ENCODE measurements around the gene RALGAPA1. TPM values are rescaled to one million over a fixed set of nuclear protein-coding genes. Genes with fewer than 3 reads are reported as not detected.

Gene RALGAPA1
- total RNA-seq, 2 experiments from 2014 or later, result 27.6 to 36.5 TPM

GRCh38 chr14:35821564-35822411 lies 12.7 kb upstream of the RALGAPA1 start:
- Histone ChIP-seq H3K9me3 (ENCODE audit: low read length) (no peaks in the 10 kb centered on the region), H2AFZ (ENCODE audit: low read length) (no peak overlapping the region), H3K27ac (ENCODE audit: low read depth, low read length, poor library complexity, severe bottlenecking) (no peak overlapping the region), H3K4me2 (ENCODE audit: low read length) (no peak overlapping the region), H3K79me2 (ENCODE audit: insufficient read depth, low read depth, low read length) (peaks cover under 1% of the 10 kb centered on the region; the same call in 1 of the 2 replicates), H3K36me3 (ENCODE audit: insufficient read depth, low read length) (no peaks in the 10 kb centered on the region), H3K4me1 (ENCODE audit: insufficient read depth, low read length, poor library complexity, severe bottlenecking) (peaks cover 4% of the 10 kb centered on the region), H3K4me3 (ENCODE audit: low read depth, low read length, poor library complexity, severe bottlenecking) (no peak overlapping the region), H4K20me1 (ENCODE audit: insufficient read depth, low read length) (no peaks in the 10 kb centered on the region), H3K9me2 (ENCODE audit: insufficient read depth, low read length) (no peaks in the 10 kb centered on the region)
- BruUV-seq (replicated peaks), result no TSS peak
- ChIA-PET POLR2A (interaction anchor here (0.6 to 2.2 kb wide), 3 partner anchors 8 to 15 kb away, joined by 3 to 10 read pairs (median 3); partner anchors contain the start of gene RALGAPA1), CTCF (ENCODE audit: unreplicated experiment) (interaction anchor here (0.6 kb wide), 1 partner anchor 498 kb away, joined by 3 read pairs; the partner anchor contains the start of gene MBIP)
- intact Hi-C loops (cut with micrococcal nuclease; ENCODE audit: unreplicated experiment), result no loop called here
- TF ChIP-seq EZH2phosphoT487 (IDR thresholded peaks at IDR 0.05; ENCODE audit: borderline replicate concordance, low read depth, low read length), result no peak
- TF ChIP-seq, protein P1, sequence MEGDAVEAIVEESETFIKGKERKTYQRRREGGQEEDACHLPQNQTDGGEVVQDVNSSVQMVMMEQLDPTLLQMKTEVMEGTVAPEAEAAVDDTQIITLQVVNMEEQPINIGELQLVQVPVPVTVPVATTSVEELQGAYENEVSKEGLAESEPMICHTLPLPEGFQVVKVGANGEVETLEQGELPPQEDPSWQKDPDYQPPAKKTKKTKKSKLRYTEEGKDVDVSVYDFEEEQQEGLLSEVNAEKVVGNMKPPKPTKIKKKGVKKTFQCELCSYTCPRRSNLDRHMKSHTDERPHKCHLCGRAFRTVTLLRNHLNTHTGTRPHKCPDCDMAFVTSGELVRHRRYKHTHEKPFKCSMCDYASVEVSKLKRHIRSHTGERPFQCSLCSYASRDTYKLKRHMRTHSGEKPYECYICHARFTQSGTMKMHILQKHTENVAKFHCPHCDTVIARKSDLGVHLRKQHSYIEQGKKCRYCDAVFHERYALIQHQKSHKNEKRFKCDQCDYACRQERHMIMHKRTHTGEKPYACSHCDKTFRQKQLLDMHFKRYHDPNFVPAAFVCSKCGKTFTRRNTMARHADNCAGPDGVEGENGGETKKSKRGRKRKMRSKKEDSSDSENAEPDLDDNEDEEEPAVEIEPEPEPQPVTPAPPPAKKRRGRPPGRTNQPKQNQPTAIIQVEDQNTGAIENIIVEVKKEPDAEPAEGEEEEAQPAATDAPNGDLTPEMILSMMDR (conservative IDR thresholded peaks at IDR 0.05; ENCODE audit: low read length), result peak; percentile 97
- DNase-seq (ENCODE audit: low spot score), result peak; percentile 47

DNA sequence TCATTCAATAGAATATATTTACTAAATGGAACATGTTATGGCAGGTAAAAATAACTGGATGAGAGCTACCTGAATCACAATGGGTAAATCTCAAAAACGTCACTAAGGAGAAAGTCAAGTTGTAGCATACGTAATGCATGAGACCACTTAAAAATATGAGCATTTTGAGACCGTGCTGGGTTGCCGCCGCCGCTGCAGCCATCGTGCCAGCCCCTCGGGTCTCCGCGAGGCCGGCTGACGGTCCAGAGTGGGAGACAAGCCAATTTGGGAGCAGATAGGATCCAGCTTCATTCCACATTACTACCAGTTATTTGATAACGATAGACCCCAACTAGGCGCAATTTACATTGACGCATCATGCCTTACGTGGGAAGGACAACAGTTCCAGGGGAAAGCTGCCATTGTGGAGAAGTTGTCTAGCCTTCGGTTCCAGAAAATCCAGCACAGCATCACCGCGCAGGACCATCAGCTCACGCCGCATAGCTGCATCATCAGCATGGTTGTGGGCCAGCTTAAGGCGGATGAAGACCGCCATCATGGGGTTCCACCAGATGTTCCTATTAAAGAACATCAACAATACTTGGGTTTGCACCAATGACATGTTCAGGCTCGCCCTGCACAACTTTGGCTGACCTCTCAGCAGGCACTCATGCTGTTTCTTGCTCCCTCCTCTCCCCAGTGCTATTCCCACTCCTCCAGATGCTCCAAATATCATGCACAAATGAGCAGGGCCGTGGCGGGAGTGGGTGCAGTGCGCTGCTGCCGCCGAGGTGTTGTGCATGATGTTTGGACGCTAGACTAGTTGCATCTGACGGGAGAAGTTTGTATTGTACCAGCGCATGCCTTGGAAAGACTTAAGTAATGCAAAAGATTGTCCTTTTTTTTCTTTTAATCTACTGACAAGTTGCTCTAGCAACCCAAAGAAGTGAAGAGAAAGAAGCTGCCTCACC lies 10.8 kb upstream of the RALGAPA1 start:
- H3K4me3 ChIP-seq (ENCODE audit: low read depth, low read length, poor library complexity, severe bottlenecking), result no peak overlapping the region
- H3K4me1 ChIP-seq (ENCODE audit: insufficient read depth, low read length, poor library complexity, severe bottlenecking), result no peaks in the 10 kb centered on the region
- no peak overlapping the region for H3K4me2 ChIP-seq (ENCODE audit: low read length)
- no peaks in the 10 kb centered on the region for H3K9me2 ChIP-seq (ENCODE audit: insufficient read depth, low read length)
- no peaks in the 10 kb centered on the region for H3K9me3 ChIP-seq (ENCODE audit: low read length)
- no peaks in the 10 kb centered on the region for H3K36me3 ChIP-seq (ENCODE audit: insufficient read depth, low read length)
- intact Hi-C loops (cut with micrococcal nuclease; ENCODE audit: unreplicated experiment), result no loop called here
- ChIA-PET POLR2A (interaction anchor here (0.7 to 2.2 kb wide), 2 partner anchors 10 to 536 kb away, joined by 4 to 10 read pairs; partner anchors contain the start of gene RALGAPA1), CTCF (ENCODE audit: unreplicated experiment) (no interaction called here)
- no peak overlapping the region for H3K27ac ChIP-seq (ENCODE audit: low read depth, low read length, poor library complexity, severe bottlenecking)
- H2AFZ ChIP-seq (ENCODE audit: low read length), result no peak overlapping the region
- TF ChIP-seq, protein P1 (conservative IDR thresholded peaks at IDR 0.05; ENCODE audit: low read length), result no peak
- no peak for TF ChIP-seq EZH2phosphoT487 (IDR thresholded peaks at IDR 0.05; ENCODE audit: borderline replicate concordance, low read depth, low read length)
- no peaks in the 10 kb centered on the region for H3K79me2 ChIP-seq (ENCODE audit: insufficient read depth, low read depth, low read length)
- no TSS peak for BruUV-seq (replicated peaks)
- no peak for DNase-seq (ENCODE audit: low spot score)
- H4K20me1 ChIP-seq (ENCODE audit: insufficient read depth, low read length), result no peaks in the 10 kb centered on the region
